Endothelial cell of umbilical vein (primary cell): Measurements from ENCODE around the gene PTPRT. TPM values are rescaled to one million over a fixed set of nuclear protein-coding genes. Genes with fewer than 3 reads are reported as not detected.

Experiments used
- BruUV-seq: library from RNA; stranded (reverse); fragments of 400-500 nt; replicated peaks from 2 replicates; lab custom pipeline; 2021; lab: Mats Ljungman, UMichigan
- CTCF ChIA-PET: fragments of 300-600, 350-600 bp; sonication (Branson Sonifier 250); formaldehyde crosslinking; loops from one replicate; lab custom pipeline; 2021; ENCODE audit warnings: antibody characterized with exemption, inconsistent platforms; lab: Charles Lee
- POLR2A ChIA-PET: fragments of 300-600, 350-600 bp; sonication (Branson Sonifier 250); formaldehyde crosslinking; loops from one replicate; lab custom pipeline; 2021; ENCODE audit warnings: antibody characterized with exemption, inconsistent platforms; lab: Charles Lee
- DNase-seq: peaks from one replicate; pipeline ENCODE4 v3.0.0-alpha.2; 2011; ENCODE audit warnings: low read depth, low spot score
- FAIRE-seq: peaks from 2 replicates; lab custom pipeline; 2011; peaks lifted over from hg19 to GRCh38; lab: Jason Lieb, UNC
- H2AFZ ChIP-seq: 2 replicates; pipeline ENCODE4 v1.6.0; 2012; ENCODE audit warnings: low read depth, low read length, control low read depth, inconsistent platforms
- H3K27ac ChIP-seq: 2 replicates; pipeline ENCODE4 v1.5.1; 2011; ENCODE audit warnings: low read depth, mild to moderate bottlenecking, control low read depth, low read length, moderate library complexity; ENCODE audit not compliant: insufficient read depth
- H3K27me3 ChIP-seq, 2 experiments: 2 replicates each; pipeline versions ENCODE4 v1.6.0 to v1.6.1; 2011; ENCODE audit warnings: low read length in 2 of 2, mixed read lengths in 1 of 2; ENCODE audit not compliant: control insufficient read depth in 2 of 2, insufficient read depth in 2 of 2
- H3K36me3 ChIP-seq, 2 experiments: 2 replicates in 1 of 2; 3 replicates in 1 of 2; pipeline ENCODE4 v1.5.1; 2011; ENCODE audit warnings: low read length in 2 of 2, mild to moderate bottlenecking in 1 of 2, moderate library complexity in 1 of 2; ENCODE audit not compliant: control insufficient read depth in 2 of 2, insufficient read depth in 2 of 2; ENCODE audit errors: extremely low read depth in 1 of 2
- H3K4me1 ChIP-seq: 3 replicates; pipeline ENCODE4 v1.5.1; 2011; ENCODE audit warnings: mild to moderate bottlenecking, low read length; ENCODE audit not compliant: control insufficient read depth, insufficient read depth; ENCODE audit errors: extremely low read depth
- H3K4me2 ChIP-seq: 2 replicates; pipeline ENCODE4 v1.6.1; 2011; ENCODE audit warnings: low read length, control low read depth, mixed read lengths; ENCODE audit not compliant: insufficient read depth
- H3K4me3 ChIP-seq, 3 experiments: fragments of 200-600 bp in 1 of 3; sonication (generic), shearing (Covaris generic) in 1 of 3; replicated peaks in 1 of 3; 2 replicates each; pipeline ENCODE4 v1.5.1; 2011 to 2016; ENCODE audit warnings: control low read depth in 3 of 3, low read length in 3 of 3, mild to moderate bottlenecking in 2 of 3, inconsistent platforms in 1 of 3, low read depth in 1 of 3, moderate library complexity in 1 of 3; ENCODE audit not compliant: insufficient read depth in 1 of 3
- H3K79me2 ChIP-seq: 2 replicates; pipeline ENCODE4 v1.6.0; 2012; ENCODE audit warnings: low read length, inconsistent platforms; ENCODE audit not compliant: control insufficient read depth, insufficient read depth
- H3K9ac ChIP-seq: replicated peaks from 2 replicates; pipeline ENCODE3; 2011; ENCODE audit warnings: low read length, control low read depth; ENCODE audit not compliant: insufficient read depth; ENCODE audit errors: extremely low read depth
- H3K9me1 ChIP-seq: replicated peaks from 3 replicates; pipeline ENCODE4 v1.6.0; 2011; ENCODE audit warnings: mild to moderate bottlenecking, low read length; ENCODE audit not compliant: control insufficient read depth, insufficient read depth; ENCODE audit errors: extremely low read depth
- H3K9me3 ChIP-seq: replicated peaks from 2 replicates; pipeline ENCODE4 v1.5.1; 2012; ENCODE audit warnings: low read length, inconsistent platforms; ENCODE audit not compliant: control insufficient read depth, insufficient read depth
- H4K20me1 ChIP-seq: replicated peaks from 2 replicates; pipeline ENCODE3; 2011; ENCODE audit warnings: mild to moderate bottlenecking, low read length; ENCODE audit not compliant: control insufficient read depth, insufficient read depth; ENCODE audit errors: extremely low read depth
- CTCF ChIP-seq, 2 donors: IDR thresholded peaks; 1 replicate in 1 of 2; 2 replicates in 1 of 2; pipeline ENCODE4 v1.5.1; 2011; ENCODE audit warnings: low read length in 2 of 2, mild to moderate bottlenecking in 2 of 2, moderate library complexity in 2 of 2, control low read depth in 1 of 2, inconsistent platforms in 1 of 2, low read depth in 1 of 2; ENCODE audit not compliant: insufficient read depth in 1 of 2; ENCODE audit errors: extremely low read depth in 1 of 2
- EZH2 ChIP-seq: IDR thresholded peaks from 2 replicates; pipeline ENCODE4 v1.6.1; 2012; ENCODE audit warnings: borderline replicate concordance, low read depth, mild to moderate bottlenecking, moderate library complexity, low read length, inconsistent platforms; ENCODE audit not compliant: severe bottlenecking
- FOS ChIP-seq: IDR thresholded peaks from 2 replicates; pipeline ENCODE4 v1.6.1; 2011; ENCODE audit warnings: mild to moderate bottlenecking, low read length, moderate library complexity, borderline replicate concordance; ENCODE audit not compliant: insufficient read depth
- GATA2 ChIP-seq: IDR thresholded peaks from 2 replicates; pipeline ENCODE4 v1.7.0; 2011; ENCODE audit warnings: low read depth, mild to moderate bottlenecking, moderate library complexity, mixed read lengths, low read length; ENCODE audit not compliant: insufficient read length, insufficient read depth
- JUN ChIP-seq: IDR thresholded peaks from 2 replicates; pipeline ENCODE4 v1.6.1; 2011; ENCODE audit warnings: borderline replicate concordance, low read depth; ENCODE audit not compliant: insufficient read length, insufficient read depth
- MAX ChIP-seq: IDR thresholded peaks from 2 replicates; pipeline ENCODE4 v1.6.1; 2011; ENCODE audit not compliant: insufficient read depth, insufficient read length
- MYC ChIP-seq: IDR thresholded peaks from one replicate; pipeline ENCODE4 v1.6.1; 2011; ENCODE audit warnings: mild to moderate bottlenecking, low read depth, low read length
- POLR2A ChIP-seq: IDR thresholded peaks from 2 replicates; pipeline ENCODE4 v1.6.1; 2012; ENCODE audit warnings: low read depth, mild to moderate bottlenecking, control low read depth, low read length
- POLR2AphosphoS5 ChIP-seq: IDR thresholded peaks from 2 replicates; pipeline ENCODE4 v1.6.1; 2012; ENCODE audit warnings: low read depth, mild to moderate bottlenecking, control low read depth, low read length, moderate library complexity; ENCODE audit not compliant: insufficient read depth
- dilution Hi-C: fragments of 300-500 bp; cut with MboI; formaldehyde crosslinking; loops from one replicate; pipeline ENCODE4 v1.15.0; 2019; ENCODE audit warnings: low sequenced_read_pairs; ENCODE audit not compliant: extremely low pct_ligation_motif_present
- intact Hi-C: fragments of 100-400 bp; cut with micrococcal nuclease; formaldehyde crosslinking; loops from one replicate; pipeline ENCODE4 v1.10.0; 2022
- polyA plus RNA-seq, 4 experiments: library from polyadenylated mRNA; depleted of rRNA in 3 of 4; stranded (reverse) in 3 of 4; unstranded in 1 of 4; fragments of >200 nt; gene quantifications; 2 replicates each; pipeline versions ENCODE4 v1.2.1 to v1.2.3, GENCODE V29; 2011 to 2012; ENCODE audit warnings: missing spikeins in 1 of 4
- total RNA-seq: library from RNA; stranded (reverse); gene quantifications from 2 replicates; pipeline ENCODE4 v1.2.3, GENCODE V29; 2021

The PTPRT gene
- total and polyA plus RNA-seq, 2 donors (not counting 3 experiments of a cell fraction or from before 2014, with no cell fraction given): not detected

GRCh38 chr20:43102394-43102793, 87.3 kb downstream of the PTPRT start:
- H3K27me3 ChIP-seq: no peaks in the 10 kb centered on the region
- H3K4me2 ChIP-seq: no peak overlapping the region
- FAIRE-seq (no peak), DNase-seq (no peak)
- H3K9me3 ChIP-seq: peaks cover 4% of the 10 kb centered on the region
- no peaks in the 10 kb centered on the region for H3K4me1 ChIP-seq
- dilution Hi-C loops (no loop called here), intact Hi-C loops (no loop called here)
- no peaks in the 10 kb centered on the region for H4K20me1 ChIP-seq
- no peak overlapping the region for H3K9ac ChIP-seq
- H3K27ac ChIP-seq: no peak overlapping the region
- H3K9me1 ChIP-seq: no peaks in the 10 kb centered on the region
- no peak overlapping the region for H3K4me3 ChIP-seq
- BruUV-seq: no TSS peak
- CTCF ChIA-PET: no interaction called here
- POLR2A ChIA-PET: no interaction called here
- H3K79me2 ChIP-seq: no peaks in the 10 kb centered on the region
- TF ChIP-seq EZH2 (no peak), MYC (no peak), CTCF (IDR thresholded peaks at IDR 0.05; ENCODE audit: extremely low read depth in 1 of 2, insufficient read depth in 1 of 2, low read depth in 1 of 2, low read length in 2 of 2) (no peak), GATA2 (no peak), MAX (no peak), POLR2AphosphoS5 (no peak), JUN (no peak), POLR2A (no peak), FOS (no peak)
- H2AFZ ChIP-seq: no peak overlapping the region
- H3K36me3 ChIP-seq: no peaks in the 10 kb centered on the region
